Activated naive CD4-positive, alpha-beta T cell (primary cell): ENCODE results near the gene NFE2.
"Not testable (repeated sequence)": the region's sequence is repeated elsewhere in the genome, so short reads cannot be mapped to it uniquely, and the experiment has no call there.

Experiments used
- DNase-seq, 4 experiments: peaks; one replicate each; lab custom pipeline; 2025; lab: John Stamatoyannopoulos, UW

NFE2 gene

GRCh38 chr12:54306925-54307741 lies 6.3 kb upstream of the NFE2 start:
- DNase-seq, result no peak

- no peak for DNase-seq
Observed at GRCh38 chr12:54304187-54304810, 3.5 kb upstream of the NFE2 start.

- DNase-seq, result no peak
Observed at GRCh38 chr12:54303640-54304039, 2.8 kb upstream of the NFE2 start.

- DNase-seq, result no peak
Observed at GRCh38 chr12:54301428-54302048, 723 bp upstream of the NFE2 start.

DNA sequence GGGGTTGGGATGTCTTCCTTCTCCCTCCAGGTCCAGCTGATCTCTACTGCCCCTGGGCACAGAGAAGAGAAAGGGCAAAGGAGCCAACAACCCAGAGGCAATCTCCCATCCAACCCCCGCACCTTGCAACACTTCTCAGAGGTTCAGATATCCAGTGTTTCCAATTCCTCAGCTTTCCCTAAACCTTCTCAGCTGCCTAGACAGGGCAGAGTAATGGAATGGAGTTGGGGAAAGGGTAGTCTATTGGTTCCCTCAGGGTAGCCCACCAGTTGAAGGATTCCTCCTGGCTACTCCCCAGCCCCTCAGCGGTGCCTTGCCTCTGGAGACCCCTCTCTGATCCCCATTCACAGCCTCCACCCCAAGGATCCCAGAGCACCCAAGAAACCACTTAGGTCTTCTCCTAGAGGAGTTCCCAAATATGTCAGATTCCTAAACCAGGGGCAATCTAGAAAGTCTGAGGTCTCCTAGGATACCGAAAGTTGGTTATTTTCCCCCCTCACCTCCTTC lies 537 bp downstream of the NFE2 start:
- DNase-seq, result no peak

- no peak for DNase-seq
Observed at GRCh38 chr12:54299515-54300224, 1.1 kb downstream of the NFE2 start.

DNA sequence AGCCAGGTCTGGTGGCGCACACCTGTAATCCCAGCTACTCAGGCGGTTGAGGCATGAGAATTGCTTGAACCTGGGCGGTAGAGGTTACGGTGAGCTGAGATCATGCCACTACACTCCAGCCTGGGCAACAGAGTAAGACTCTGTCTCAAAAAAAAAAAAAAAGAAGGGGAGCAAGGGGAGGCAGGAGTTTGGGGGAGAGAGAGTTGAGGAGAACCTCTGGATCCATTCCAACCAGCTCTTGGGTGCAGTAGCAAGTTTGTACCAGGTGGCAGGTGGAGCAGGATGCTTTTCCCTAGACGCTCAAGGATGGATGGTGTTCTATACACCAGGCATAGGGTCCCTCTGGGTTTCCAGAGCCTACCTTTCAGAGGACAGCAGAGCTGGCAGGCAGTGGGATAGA lies 1.9 kb downstream of the NFE2 start:
- no peak for DNase-seq

DNA sequence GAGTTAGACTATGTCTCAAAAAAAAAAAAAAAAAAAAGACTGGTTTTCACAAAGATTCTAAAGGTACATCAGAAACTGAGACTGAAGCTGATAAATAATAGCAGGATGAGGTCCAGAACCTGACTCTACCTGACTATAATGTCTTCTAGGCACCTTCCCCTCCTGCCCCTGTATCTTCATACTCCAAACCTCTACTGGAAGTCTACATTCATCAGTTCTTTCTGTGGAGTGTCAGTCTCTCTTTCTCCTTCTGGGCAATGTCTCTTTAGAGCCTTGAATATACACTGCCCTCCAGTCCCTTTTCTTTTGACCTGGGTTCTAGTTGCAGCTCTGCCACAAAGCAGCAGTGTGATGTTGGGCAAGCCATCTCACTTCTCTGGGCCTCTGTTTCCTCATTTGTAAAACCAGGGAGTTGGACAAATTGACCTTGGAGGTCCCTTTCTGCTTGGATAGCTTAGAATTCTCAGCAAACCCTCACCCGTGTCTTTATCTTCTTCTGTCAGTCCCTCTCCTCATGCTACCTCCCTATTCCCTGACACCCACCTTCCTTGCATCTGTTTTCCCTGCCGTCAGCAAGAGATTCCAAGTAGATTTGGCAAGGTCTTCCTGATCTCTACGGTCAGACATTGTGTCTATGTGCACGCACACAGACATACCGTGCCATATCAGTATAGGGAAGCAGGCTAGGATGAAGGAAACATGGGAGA lies 4.3 kb downstream of the NFE2 start:
- no peak for DNase-seq

DNA sequence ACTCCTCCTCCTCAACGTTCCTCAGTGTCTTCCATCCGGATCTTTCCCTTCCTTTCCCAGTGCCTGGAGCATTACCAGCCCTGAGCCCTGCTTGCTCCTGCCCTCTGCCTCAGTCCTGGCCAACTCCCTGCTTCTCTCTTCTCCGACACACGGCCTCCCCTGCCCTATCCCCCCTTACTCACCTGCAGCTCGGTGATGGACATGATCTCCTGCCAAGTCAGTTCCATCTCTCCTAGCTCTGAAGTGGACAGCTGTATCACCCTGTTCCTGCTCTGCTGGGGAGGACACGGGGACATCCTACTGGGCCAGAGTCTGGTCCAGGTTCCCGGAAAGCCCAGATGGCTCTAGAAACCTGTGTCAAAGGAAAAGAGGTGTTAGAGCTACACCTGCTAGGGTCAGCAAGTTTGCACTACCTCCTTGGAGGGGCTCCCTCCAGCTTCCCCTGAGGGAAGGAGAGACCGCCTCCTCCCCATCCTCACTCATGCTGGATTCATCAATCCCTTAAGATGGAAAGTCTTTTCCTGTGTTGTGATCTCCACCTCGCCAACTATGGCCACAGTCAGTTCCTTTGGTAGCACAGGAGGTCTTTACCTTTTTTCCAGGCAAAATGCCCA lies 5.8 kb downstream of the NFE2 start:
- DNase-seq, result no peak

GRCh38 chr12:54294152-54294952 lies 6.5 kb downstream of the NFE2 start:
- peak in 2 of 4 experiments; percentile 20 to 47 for DNase-seq

GRCh38 chr12:54292931-54293241 lies 7.9 kb downstream of the NFE2 start:
- DNase-seq, result no peak

- DNase-seq, result no peak
Observed at GRCh38 chr12:54292083-54292930, 8.5 kb downstream of the NFE2 start.

DNA sequence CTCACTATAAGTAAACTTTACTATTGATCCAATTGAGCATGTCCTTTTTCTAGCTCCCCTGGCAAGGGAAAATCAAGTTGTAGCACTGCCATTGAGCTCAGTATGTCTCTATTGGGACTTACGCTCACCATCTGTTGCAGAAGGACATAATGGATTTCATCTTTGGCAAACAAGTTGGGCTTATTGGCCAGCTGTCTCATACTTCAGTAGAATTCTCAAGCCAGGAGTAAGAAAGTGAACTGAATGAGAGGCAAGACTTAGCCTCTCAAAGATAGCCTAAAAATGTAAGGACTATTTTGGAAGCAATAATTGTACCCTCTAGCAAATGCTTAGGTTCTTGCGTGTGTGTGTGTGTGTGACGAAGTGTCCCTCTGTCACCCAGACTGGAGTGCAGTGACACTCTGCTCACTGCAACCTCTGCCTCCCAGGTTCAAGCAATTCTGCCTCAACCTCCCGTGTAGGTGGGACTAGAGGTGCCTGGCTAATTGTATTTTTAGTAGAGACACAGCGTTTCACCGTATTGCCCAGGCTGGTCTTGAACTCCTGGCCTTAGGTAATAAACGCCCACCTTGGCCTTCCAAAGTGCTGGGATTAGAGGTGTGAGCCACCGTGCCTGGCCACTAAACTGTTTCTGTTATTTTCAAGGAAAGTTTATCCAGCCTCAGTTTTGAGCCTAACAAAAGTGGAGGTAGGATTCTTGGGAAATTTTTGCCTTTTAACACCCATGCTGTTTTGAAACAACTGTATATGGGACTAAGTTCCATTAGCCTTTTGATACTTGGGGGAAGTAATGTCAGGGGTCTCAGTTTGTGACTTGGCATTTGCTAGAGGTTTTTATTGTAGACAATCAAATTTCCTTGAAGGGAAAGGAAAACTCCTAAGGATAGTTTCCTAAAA lies 13.3 kb downstream of the NFE2 start:
- DNase-seq, result no peak

DNA sequence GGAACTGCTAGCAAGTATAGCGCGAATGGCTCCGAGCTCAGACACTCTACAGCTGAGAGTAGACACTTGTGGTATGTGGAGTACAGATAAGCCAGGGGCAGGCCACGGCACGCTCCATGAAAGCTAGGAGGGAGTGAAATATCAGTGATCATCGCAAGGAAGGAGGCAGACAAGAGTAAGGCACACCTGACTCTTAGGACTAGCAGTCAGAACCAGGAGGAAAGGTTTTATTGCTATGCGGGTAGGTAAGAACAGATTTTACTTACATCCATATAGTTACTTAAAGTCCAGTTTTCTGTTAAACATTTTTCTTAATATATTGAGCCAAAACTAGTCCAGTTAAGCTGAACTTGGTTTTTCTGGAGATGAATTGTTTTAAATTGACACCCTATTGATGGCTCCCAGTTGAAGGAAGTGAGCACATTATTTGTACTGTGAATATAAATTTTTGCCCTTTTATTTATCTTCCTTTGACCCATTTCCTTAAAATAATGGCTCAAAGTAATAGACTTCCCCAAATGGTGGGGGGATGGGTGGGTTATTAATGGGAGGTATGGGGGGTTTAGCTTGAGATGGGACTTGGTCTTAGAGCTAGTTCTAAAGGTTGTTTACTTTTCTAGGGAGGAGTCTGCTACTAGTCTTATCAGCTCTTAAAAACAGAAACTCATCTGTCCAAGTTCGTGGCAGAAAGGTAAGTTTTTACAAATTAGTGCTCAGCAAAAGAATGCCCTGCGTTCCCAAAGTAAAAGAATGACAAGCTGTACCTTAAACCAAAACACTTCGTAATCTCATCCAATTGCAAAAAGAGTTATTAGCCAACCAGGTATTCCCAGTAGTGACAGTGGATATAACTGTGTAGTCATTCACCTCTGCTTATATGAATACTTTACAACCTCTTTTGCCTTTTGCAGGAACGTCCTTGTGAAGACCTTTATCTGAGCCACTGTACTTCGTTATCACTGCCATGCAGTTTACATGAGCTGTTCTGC lies 14.5 kb downstream of the NFE2 start:
- DNase-seq, result no peak

DNA sequence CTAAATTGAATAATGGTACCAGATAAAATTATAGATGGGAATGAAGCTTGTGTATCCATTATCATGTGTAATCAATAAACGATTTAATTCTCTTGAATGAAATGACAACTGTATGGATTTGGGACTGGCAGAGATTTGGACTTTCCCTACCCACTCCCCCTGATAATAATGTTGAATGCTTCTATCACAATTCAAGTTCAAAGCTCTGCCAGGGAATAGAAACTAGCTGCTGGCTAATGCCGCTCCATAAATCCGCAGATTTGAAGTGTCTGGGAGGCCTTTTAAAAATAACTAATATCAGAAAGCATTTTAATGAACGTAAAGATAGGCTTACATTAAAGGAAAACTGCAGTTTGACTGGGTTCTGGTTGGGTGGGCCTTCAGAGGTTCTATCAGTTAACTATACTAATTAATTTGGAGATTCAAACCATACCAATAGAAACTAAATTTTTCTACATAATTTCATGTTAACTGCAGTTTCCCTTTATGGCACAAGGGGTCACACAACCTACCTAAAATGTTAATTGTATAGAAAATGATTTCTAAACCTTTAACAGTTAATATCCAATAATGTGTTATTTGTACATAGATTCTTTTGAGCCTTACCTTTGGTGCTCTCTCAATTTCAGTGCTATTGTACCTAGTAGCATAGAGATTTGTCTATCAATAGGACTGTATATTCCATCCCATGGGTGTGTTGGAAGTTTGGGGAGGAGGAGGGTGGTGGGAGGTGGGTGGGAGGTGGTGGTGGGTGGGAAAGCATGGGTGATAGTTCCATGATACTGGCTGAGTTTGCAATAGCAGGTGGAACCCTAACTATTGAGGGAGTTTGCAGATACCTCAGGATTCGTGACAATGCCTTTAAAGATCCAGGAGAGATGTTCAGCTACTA lies 15.4 kb downstream of the NFE2 start:
- no peak for DNase-seq

GRCh38 chr12:54284070-54284780 lies 16.6 kb downstream of the NFE2 start:
- not testable (repeated sequence) for DNase-seq
